ENCODE measurements around the gene SMIM27. TPM values are rescaled to one million over a fixed set of nuclear protein-coding genes. Genes with fewer than 3 reads are reported as not detected.
"Not testable (repeated sequence)": the region's sequence is repeated elsewhere in the genome, so short reads cannot be mapped to it uniquely, and the experiment has no call there.

SMIM27 gene
- total RNA-seq, result 14.2 TPM
- long read RNA-seq, partial matches to known transcripts, result 7 of 11 reads
- long read RNA-seq, other reads (novel, unspliced or antisense), result 2 of 11 reads

- ATAC-seq (ENCODE audit: poor library complexity) (peak; percentile 97), DNase-seq (peak; percentile 95)
- intact Hi-C loops (cut with DNase I), result no loop called here
Measured at GRCh38 chr9:32552172-32552872, at the start of gene SMIM27, which contains the start of gene TOPORS. Gene SMIM27, plus strand, starts transcription at chr9:32552327. Its CDS starts 108 bp downstream, at chr9:32552435. Gene TOPORS, minus strand, starts transcription at chr9:32552586. Its CDS starts 150 bp downstream, at chr9:32552436.

GRCh38 chr9:32502464-32502863 is 49.7 kb upstream of the SMIM27 start:
- intact Hi-C loops (cut with DNase I), result no loop called here

GRCh38 chr9:32503008-32503407 is 49.1 kb upstream of the SMIM27 start:
- ATAC-seq (ENCODE audit: poor library complexity), result no peak
- no peak for DNase-seq
- intact Hi-C loops (cut with DNase I), result no loop called here

More at GRCh38 chr9:32502464-32502863, 49.7 kb upstream of the SMIM27 start:
- DNase-seq (no peak), ATAC-seq (ENCODE audit: poor library complexity) (no peak)

GRCh38 chr9:32508728-32509127 is 43.4 kb upstream of the SMIM27 start:
- ATAC-seq (ENCODE audit: poor library complexity), result no peak
- intact Hi-C loops (cut with DNase I), result no loop called here
- DNase-seq, result no peak

GRCh38 chr9:32516241-32516640 is 35.9 kb upstream of the SMIM27 start:
- ATAC-seq (ENCODE audit: poor library complexity) (no peak), DNase-seq (no peak)
- intact Hi-C loops (cut with DNase I), result no loop called here

GRCh38 chr9:32518276-32518675 is 33.9 kb upstream of the SMIM27 start:
- intact Hi-C loops (cut with DNase I), result no loop called here
- ATAC-seq (ENCODE audit: poor library complexity) (no peak), DNase-seq (no peak)

- ATAC-seq (ENCODE audit: poor library complexity), result no peak
- DNase-seq, result no peak
- intact Hi-C loops (cut with DNase I), result loop anchor here (10.0 kb wide), 1 partner anchor 51 kb away; the partner anchor contains the start of gene NDUFB6
Measured at GRCh38 chr9:32523910-32524309, 28.2 kb upstream of the SMIM27 start.

- intact Hi-C loops (cut with DNase I), result loop anchor here (10.0 kb wide), 1 partner anchor 50 kb away; the partner anchor contains the start of gene NDUFB6
- not testable (repeated sequence) for ATAC-seq (ENCODE audit: poor library complexity); DNase-seq
Measured at GRCh38 chr9:32524558-32524891, 27.6 kb upstream of the SMIM27 start.

- intact Hi-C loops (cut with DNase I), result loop anchor here (10.0 kb wide), 1 partner anchor 50 kb away; the partner anchor contains the start of gene NDUFB6
- DNase-seq, result no peak
- peak; percentile 32 for ATAC-seq (ENCODE audit: poor library complexity)
Measured at GRCh38 chr9:32524892-32525708, 27.0 kb upstream of the SMIM27 start.

GRCh38 chr9:32525709-32526030 is 26.5 kb upstream of the SMIM27 start:
- DNase-seq (no peak), ATAC-seq (ENCODE audit: poor library complexity) (no peak)
- intact Hi-C loops (cut with DNase I), result loop anchor here (2.0 to 10.0 kb wide), 2 partner anchors 49 to 143 kb away; partner anchors contain the start of gene NDUFB6

GRCh38 chr9:32526041-32526706 is 26.0 kb upstream of the SMIM27 start, which contains the start of gene RIGI:
Gene RIGI, minus strand, starts transcription at chr9:32526196. Its CDS starts 30 bp downstream, at chr9:32526166.
- intact Hi-C loops (cut with DNase I), result loop anchor here (2.0 to 10.0 kb wide), 2 partner anchors 49 to 143 kb away; partner anchors contain the start of gene NDUFB6
- ATAC-seq (ENCODE audit: poor library complexity), result peak; percentile 96

GRCh38 chr9:32526707-32527048 is 25.4 kb upstream of the SMIM27 start:
- ATAC-seq (ENCODE audit: poor library complexity) (no peak), DNase-seq (no peak)
- intact Hi-C loops (cut with DNase I), result loop anchor here (2.0 to 10.0 kb wide), 2 partner anchors 48 to 144 kb away; partner anchors contain the start of gene NDUFB6

More at GRCh38 chr9:32526041-32526706, 26.0 kb upstream of the SMIM27 start, which contains the start of gene RIGI:
- DNase-seq, result peak; percentile 97

- ATAC-seq (ENCODE audit: poor library complexity), result no peak
Measured at GRCh38 chr9:32533336-32533735, 18.8 kb upstream of the SMIM27 start.

GRCh38 chr9:32533816-32534215 is 18.3 kb upstream of the SMIM27 start:
- no peak for DNase-seq
- intact Hi-C loops (cut with DNase I), result no loop called here
- no peak for ATAC-seq (ENCODE audit: poor library complexity)

More at GRCh38 chr9:32533336-32533735, 18.8 kb upstream of the SMIM27 start:
- no peak for DNase-seq
- intact Hi-C loops (cut with DNase I), result no loop called here

GRCh38 chr9:32543047-32543446 is 9.1 kb upstream of the SMIM27 start:
- intact Hi-C loops (cut with DNase I), result no loop called here

GRCh38 chr9:32545884-32546283 is 6.2 kb upstream of the SMIM27 start:
- ATAC-seq (ENCODE audit: poor library complexity) (no peak), DNase-seq (no peak)
- intact Hi-C loops (cut with DNase I), result no loop called here

More at GRCh38 chr9:32543047-32543446, 9.1 kb upstream of the SMIM27 start:
- no peak for ATAC-seq (ENCODE audit: poor library complexity)
- DNase-seq, result no peak

GRCh38 chr9:32548213-32548612 is 3.9 kb upstream of the SMIM27 start:
- ATAC-seq (ENCODE audit: poor library complexity); intact Hi-C loops (cut with DNase I); DNase-seq: not testable (repeated sequence)

- intact Hi-C loops (cut with DNase I), result no loop called here
- ATAC-seq (ENCODE audit: poor library complexity), result no peak
- DNase-seq, result no peak
Measured at GRCh38 chr9:32550150-32550561, 2.0 kb upstream of the SMIM27 start.

Data from Right ventricle myocardium superior (tissue), 1 donor.